NCI-H128 (cell line): ENCODE data around the gene RFPL1.
A peak's percentile ranks its signal among the peaks of the same experiment; 100 is the strongest.
"Not testable (repeated sequence)": the region's sequence is repeated elsewhere in the genome, so short reads cannot be mapped to it uniquely, and the experiment has no call there.

Experiments
- DNase-seq: peaks from one replicate; lab custom pipeline; 2025; ENCODE audit not compliant: unreplicated experiment; lab: John Stamatoyannopoulos, UW

RFPL1 gene

DNA sequence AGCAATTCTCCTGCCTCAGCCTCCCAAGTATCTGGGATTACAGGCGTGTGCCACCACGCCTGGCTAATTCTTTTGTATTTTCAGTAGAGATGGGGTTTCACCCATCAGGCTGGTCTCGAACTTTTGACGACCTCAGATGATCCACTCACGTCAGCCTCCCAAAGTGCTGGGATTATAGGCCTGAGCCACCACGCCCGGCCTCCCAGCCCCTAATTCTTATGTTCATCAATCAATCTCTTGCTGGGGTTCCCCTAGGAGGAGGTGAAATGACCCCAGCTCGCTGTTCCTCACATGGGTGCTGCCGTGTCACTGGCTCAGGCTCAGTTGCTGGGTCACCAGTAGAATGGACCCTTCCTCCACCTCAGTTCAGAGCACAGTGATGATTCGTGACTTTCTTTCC, at the start of gene RFPL1:
Gene RFPL1, plus strand, starts transcription at position 301 of the 400 bp plus-strand sequence.
- DNase-seq, result not testable (repeated sequence)

DNA sequence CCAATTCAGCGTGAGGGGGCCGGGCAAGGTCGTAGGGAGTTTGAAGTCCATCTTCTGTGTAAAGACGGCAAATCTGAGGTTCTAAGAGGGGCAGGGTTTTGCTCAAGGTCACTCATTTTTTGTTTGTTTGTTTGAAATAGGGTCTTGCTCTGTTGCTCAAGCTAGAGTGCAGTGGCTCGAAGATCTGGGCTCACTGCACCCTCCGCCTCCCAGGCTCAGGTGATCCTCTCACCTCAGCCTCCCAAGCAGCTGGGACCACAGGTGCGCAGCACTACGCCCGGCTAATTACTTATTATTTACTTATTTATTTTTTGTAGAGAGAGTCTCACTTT, 49.7 kb upstream of the RFPL1 start:
- DNase-seq, result no peak

DNA sequence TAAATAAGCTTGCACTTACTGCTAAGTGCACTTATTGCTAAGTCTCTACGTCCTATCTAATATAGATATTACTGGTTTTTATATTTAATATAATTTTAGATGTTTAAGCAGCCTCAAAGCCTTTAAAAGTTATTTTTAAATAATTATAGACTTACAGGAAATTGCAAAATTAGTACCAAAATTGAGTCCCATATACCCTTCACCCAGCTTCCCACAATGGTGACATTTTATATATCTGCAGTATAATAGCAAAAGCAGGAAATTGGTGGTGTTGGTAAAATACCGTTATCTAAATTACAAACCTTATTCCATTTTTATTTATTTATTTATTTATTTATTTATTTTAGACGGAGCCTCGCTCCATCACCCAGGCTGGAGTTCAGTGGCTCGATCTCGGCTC, 48.1 kb upstream of the RFPL1 start:
- DNase-seq, result no peak

DNA sequence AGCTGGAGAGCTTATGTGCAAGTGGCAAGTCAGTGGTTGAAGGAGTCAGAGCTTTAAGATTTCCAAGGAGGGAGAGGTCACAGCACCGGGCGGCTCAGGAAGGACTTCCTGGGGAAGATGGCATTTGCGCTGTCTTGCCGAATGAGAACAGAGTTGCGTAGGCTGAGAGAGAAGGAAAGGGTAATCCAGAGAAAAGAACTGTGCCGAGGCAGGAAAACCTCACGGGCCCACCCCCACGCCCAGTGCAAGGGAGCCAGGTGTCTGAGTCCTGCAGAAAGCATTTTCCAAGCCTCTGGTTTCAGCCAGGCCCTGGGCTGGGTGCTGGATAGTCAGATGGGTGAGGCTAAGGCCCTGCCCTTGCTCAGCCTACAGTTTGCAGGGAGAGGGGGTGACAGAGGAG, 46.8 kb upstream of the RFPL1 start:
- DNase-seq, result no peak

DNA sequence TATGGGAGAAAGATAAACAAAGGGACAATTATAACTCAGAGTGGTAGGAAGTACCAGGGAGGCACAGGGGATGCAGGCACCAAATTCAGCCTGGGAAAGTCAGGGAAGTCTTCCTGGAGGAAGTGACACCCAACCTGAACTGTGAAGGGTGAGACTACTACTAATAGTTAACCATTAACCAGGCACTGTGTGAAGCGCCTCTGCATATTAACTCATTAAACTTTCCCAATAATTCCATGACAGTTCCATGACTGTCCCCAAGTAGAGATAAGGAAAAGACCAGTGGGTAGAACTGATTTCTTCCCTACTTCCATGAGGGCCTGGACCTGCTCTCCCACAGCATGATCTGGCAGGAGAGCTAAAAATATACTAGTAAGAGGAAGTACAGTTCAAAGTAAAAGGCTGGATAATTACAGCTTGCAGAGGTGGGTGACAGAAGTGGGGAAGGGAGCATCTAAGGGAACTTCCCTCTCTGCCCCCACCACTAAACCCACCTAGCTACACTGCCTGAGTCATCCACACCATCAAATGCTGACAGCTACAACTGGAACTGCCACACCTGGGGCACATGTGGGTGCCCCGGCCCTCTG, 45.3 kb upstream of the RFPL1 start:
- no peak for DNase-seq

DNA sequence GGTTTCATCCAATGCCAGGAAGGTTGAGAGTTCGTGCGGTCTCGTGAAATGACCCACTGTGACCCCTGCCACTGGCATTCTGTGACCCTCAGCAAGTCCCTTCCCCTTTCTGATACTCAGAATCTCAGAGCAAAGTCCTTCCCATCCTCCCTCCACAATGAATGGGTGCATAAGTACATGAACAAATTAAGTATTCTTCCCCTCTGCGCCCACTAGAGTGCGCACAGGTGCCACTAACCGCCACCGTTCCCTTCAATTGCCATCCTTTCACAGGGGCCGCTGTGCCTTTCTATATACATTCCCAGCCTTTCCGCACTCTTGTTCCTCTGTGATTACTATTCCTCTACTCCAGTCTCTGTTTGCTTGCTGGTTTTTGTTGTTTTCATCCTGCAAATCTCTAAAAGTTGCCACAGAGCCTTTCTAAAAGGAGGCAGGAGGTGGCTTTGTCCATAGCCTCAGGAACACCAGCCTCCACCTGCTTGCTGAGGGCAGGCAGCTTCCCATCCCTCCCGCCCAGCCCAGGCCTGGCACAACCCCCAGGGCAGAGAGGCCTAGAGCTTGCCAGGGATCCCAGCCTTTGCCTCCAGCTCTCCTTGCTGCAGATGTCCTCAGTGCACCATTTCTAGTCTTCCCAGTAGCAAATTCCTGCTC, 43.3 kb upstream of the RFPL1 start:
- peak; percentile 28 for DNase-seq

DNA sequence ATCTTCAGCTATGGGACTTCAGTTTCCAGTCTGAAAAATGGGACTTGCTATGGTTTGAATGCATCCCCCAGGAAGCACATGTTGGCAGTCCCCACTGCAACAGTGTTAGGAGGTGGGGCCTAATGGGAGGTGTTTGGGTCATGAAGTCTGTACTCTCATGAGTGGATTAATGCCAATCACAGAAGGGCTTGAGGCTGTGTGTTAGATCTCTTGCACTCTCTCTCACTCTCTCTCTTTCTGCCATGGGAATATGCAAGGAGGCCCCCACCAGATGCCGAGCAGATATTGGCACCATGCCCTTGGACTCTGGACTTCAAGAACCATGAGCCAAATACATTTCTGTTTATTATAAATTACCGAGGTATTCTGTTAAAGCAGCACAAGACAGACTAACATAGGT, 42.3 kb upstream of the RFPL1 start:
- DNase-seq, result no peak

DNA sequence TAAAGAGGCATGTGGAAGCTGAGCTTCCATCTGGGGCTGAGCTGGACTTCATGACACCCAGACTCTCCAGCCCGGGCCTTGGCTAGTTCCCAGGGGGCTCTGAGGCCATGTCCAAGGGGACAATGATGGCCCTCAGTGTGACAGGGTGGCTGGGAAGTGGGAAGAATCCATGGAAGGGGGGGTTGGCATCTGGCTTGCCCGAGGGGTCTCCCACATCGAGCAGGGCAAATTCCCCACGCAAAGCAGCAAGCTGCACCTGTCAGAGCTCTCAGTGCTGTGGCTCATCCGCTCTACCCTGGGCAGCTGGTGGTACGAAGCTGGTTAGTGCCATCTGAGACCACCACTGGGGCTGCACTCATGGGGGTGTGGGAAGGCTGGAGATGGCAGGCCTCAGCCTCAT, 40.6 kb upstream of the RFPL1 start:
- no peak for DNase-seq

DNA sequence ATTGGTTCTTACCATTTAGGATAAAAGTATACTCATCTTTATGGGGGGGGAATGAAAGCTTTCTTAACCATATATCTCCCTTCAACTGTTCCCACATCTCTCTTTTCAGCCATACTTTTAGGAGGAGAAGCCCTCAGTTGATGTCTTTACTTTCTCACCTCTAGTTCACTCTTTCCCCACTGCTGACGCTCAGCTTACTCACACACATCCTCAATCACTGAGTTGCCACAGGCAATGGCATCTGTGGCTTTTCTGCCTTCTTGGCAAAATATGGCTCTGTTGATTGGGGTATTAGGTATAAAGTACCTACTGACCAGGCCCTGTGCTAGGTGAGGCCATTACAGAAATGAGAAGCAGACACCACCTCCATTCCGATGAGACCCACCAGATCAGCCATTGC, 37.8 kb upstream of the RFPL1 start:
- no peak for DNase-seq

DNA sequence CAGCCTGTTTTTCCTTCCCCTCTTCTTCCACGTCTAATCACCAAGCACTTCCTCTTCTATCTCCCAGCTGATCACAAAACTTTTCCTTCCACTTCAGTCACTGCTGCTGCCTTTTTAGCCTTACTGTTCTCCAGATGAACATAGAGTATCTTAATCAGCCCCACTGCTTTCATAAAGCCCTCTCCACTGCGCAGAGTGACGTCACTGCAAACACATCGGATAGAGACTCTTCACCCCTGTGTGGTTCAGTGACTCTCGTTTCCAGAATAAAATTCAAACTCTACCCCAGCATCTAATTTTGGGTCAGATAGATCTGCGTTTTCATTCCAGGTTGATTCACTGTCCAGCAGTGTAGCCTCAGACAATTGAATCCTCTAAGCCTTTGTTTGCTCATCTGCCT, 36.8 kb upstream of the RFPL1 start:
- DNase-seq, result not testable (repeated sequence)

DNA sequence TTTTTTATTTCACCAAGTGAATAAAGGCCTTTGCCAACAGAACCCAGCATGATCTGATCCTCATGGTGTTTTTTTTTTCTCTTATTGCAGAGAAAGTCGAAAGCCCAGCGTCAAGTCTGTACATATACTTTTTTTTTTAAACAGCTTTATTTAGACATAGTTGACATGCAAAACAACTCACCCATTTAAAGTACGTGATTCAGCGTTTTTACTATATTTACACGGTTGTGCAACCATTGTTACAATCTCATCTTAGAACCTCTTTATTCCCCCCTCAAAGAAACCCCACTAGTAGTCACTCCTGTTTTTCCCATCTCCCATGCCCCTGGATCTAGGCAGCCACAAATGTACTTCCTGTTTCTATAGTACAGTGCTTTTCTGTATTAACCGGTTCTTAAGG, 29.4 kb upstream of the RFPL1 start:
- DNase-seq, result no peak

DNA sequence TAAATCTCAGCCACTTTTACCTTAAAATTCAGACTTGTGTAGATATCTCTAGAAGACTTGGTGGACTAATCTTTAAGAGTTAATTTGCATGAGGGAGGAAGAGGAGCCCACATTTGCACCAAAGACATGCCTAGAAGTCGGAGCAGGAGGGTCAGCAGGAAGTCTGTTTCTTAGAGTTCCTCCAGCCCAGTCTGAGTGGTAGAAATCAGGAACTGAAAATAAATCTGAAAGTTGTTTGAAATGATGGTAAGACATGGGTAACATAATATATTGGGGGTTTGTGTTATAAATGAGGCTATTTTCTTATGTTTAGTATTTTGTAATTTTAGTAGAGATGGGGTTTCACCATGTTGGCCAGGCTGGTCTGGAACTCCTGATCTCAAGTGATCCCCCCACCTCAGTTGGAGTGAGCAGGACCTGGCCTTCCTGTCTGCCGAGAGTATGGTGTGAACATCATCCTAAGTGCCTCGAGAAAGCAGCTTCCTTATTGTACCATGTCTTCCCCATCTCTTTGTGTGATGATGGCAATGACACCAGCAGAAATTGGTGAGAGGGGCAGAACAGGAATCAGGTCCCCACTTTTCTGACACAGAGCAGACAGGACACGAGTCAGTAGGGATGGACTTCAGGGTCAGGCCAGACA, 26.7 kb upstream of the RFPL1 start:
- not testable (repeated sequence) for DNase-seq

DNA sequence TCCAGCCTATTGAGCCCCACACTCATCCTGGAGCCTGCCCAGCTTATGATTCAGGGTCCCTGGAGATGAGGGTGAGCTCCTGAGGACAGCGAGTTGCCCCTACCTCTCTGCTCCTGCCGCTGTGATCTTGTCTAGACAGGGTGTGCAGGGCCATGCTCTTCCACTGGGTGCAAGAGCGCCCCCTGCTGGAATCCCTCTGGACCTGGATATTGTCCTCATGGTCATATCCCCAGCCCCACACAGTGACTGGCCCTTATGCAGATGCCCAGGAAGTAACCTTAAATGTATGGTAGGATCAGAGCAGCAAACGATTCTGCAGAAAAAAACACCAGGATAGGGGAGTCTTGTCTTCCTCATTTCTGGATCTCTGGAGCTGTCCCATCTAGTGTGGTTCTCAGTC, 25.6 kb upstream of the RFPL1 start:
- not testable (repeated sequence) for DNase-seq

DNA sequence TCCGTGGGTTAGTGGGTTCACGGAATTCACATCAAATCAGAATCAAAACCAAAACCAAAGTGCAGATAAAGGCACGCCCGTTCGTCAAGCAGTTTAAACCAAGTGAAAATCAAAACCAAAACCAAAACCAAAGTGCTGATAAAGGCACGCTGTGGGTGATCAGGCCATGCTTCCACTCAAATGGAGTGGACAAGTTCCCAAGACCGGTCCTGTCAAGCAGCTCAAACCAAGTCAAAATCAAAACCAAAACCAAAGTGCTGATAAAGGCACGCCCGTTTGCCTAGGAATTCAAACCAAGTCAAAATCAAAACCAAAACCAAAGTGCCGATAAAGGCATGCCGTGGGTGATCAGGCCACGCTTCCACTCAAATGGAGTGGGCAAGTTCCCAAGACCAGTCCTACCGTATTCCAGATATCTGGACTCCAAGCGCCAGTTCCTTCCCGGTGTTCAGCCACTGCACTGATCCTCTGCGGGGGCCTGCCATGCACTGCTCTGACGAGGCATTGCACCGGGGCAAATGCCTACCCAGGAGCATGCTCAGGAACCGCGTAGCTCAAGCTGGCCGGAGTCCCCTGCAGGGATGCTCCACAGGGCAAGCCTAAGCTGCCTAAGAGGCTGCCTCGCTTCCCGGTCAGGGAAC, 23.3 kb upstream of the RFPL1 start:
- not testable (repeated sequence) for DNase-seq

DNA sequence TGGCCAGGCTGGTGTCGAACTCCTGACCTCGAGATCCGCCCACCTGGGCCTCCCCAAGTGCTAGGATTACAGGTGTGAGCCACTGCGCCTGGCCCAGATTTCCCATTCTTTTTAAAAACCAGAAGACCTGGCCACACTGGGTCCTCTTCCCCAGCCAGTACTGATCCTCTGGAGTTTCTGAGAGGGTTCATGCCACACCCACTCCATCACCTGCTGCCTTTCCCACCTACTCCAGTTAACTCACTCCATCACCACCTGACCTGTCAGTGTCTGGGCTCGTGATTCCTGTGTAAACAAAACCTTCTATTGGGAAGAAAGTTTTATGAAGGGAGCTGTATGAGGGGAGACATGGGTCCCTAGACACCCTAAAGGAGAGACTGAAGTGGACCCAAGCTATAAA, 19.7 kb upstream of the RFPL1 start:
- DNase-seq, result not testable (repeated sequence)

DNA sequence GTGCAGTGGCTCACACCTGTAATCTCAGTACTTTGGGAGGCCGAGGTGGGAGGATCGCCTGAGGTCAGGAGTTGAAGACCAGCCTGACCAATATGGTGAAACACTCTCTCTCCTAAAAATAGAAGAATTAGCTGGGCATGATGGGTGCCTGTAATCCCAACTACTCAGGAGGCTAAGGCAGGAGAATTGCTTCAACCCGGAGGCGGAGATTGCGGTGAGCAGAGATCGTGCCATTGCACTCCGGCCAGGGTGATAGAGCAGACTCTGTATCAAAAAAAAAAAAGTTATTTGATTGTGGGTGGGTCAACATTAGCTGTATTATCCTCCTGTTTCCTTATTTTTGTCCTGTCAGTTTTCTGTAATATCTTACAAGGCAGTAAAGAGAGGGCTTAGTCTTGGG, 11.9 kb upstream of the RFPL1 start:
- DNase-seq, result no peak

DNA sequence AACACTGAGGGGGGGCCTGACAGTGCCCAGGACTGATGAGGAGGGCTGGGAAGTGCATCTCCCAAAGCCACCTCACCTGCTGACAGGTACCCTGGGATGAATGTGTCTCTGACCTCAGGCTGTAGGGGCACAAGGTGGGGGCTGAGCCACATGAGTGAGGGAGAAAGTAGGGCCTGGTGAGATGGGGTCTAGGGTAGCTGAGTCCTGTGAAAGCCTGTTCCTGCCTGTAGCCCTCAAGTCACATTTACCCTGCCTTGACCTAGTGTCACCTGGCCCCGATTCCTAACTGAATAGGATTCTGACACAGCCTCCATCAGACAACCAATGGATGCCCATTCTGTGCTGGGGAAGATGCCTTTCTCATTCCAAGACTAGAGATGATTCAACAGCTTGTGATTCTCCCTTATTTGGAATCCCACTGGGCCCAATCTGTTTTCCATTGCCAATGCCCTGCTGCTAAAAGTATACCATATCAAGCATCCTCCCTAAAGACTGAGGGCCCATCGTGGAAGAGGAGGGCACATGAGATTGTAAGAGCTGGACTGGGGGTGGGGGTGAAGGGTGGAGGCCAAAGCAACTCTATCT, 11.1 kb upstream of the RFPL1 start:
- DNase-seq, result no peak

DNA sequence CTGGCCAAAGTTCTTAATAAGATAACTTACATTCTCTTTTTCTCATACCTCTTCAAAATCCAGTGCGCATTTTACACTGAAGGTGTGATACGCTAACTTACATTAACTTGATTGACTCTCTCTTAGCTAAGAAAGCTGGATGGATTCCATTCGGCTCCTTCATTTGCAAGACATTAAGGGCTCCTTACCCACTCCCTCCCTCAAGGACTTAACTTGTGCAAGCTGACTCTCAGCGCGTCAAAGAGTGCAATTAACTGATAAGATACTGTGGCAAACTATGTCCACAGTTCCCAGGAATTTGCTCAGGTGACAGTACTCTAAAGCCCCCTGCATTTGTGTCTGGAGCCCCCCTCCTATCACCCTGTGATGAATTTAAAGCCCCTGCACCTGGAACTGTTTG, 6.4 kb upstream of the RFPL1 start:
- no peak for DNase-seq

DNA sequence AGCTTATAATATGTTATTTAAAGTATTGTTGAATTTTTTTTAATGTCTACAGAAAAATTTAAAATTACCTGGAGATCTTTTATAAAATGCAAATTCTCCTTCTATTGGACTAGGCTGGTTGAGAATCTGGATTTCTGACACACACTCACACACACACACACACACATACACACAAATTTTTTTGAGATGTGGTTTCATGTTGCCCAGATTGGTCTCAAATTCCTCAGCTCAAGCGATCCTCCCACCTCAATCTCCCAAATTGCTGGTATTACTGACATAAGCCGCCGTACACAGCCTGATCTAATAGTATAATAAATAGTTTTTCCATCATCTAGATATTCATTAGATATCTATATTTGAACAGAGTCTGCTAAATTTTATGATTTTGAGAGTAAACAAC, 4.5 kb upstream of the RFPL1 start:
- no peak for DNase-seq

DNA sequence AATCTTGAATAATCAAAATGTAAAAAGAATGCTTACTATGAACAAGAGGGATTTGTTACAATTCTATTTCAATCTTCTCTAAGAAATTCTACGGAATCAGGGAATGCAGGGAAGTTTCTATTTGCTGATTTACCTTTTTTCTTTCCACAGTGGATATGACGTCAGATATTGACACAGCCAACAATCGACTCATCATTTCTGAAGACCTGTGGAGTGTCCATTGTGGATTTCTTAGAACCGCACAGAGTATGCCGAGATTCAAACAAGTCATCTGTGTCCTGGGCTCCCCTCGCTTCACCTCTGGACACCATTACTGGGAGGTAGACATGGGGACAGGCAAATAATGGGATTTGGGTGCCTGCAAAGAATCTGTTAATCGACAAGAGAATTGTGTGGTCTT, 4.1 kb upstream of the RFPL1 start:
- DNase-seq, result no peak

DNA sequence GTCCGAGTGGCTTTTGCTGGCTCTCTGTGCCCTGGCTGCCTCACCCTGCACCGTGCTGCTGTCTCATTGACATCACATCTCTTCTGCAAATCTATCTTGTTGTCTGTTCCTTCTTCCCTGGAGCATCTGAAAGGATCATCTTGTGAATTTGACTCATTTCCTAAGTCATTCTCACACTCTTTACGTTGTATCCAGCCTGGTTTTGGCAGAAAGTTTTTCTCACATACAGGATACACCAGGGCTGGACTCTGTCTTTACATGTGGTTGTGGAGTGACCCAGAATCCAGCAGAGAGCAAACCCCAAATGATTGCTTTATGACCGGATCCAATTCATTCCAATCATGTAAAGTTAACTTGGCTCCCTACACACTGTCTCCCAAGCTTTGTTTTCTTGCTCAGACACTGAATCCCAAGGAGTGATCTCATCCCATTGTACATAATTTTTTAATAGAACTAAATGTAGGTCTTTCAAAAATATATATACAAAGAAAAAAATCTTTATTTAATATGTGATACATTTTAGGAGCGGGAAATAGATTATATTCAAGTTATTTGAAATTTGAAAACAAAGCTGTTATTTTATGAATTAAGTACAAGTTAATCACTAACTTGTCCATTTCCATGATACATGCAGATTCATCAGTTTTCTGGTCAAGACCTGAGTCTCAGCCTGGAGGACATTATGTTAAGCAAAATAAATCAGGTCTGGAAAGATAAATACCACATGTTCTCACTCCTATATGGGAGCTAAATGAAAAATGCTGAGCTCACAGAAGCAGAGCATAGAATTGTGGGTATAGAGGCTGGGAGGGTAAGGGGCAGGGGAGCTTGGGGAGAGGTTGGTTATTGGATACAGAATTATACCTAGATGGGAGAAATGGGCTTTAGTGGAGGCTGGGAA, 2.9 kb upstream of the RFPL1 start:
- DNase-seq, result no peak
